ENCODE data around the gene VPS26C. TPM values are rescaled to one million over a fixed set of nuclear protein-coding genes. Genes with fewer than 3 reads are reported as not detected.
A peak's percentile ranks its signal among the peaks of the same experiment; 100 is the strongest.

The VPS26C gene
- total and polyA plus RNA-seq, 9 of the 15 experiments (the other 6 are each of a cell fraction or from before 2014, with no cell fraction given), result 32.8 to 48.7 (median 42.1) TPM

- peaks cover 21 to 25% of the 10 kb centered on the region in 2 experiments; a peak in 4 of 5 replicates for H3K4me1 ChIP-seq (replicated peaks in 1 of 2; ENCODE audit: control insufficient read depth in 2 of 2, insufficient read depth in 2 of 2, low read length in 2 of 2)
- peak overlapping the region in 1 of 2 experiments; percentile 32; a peak in 3 of 4 replicates for H3K9ac ChIP-seq (ENCODE audit: insufficient read depth in 1 of 2, low read depth in 2 of 2, low read length in 2 of 2)
- H3K4me2 ChIP-seq (ENCODE audit: insufficient read depth, low read length), result peak overlapping the region; percentile 69
- TF ChIP-seq PBX2 (CRISPR knock-in tag; IDR thresholded peaks at IDR 0.05; ENCODE audit: low read depth) (no peak), PBX2 (tag; conservative IDR thresholded peaks at IDR 0.05; ENCODE audit: low read depth) (peak; percentile 33; the same call in 1 of the 2 replicates), CTBP1 (IDR thresholded peaks at IDR 0.05; ENCODE audit: borderline replicate concordance) (0 out of 2 replicates have a peak, but pooled peaks have one; percentile 7), EGR1 (conservative IDR thresholded peaks at IDR 0.05) (peak; percentile 76), ZNF592 (IDR thresholded peaks at IDR 0.05) (peak; percentile 83), DPF2 (IDR thresholded peaks at IDR 0.05) (peak; percentile 38; the same call in 1 of the 2 replicates), VEZF1 (CRISPR knock-in tag; IDR thresholded peaks at IDR 0.05) (peak; percentile 31; the same call in 1 of the 2 replicates), SETDB1 (IDR thresholded peaks at IDR 0.05; ENCODE audit: low read length) (no peak), ZNF24 (IDR thresholded peaks at IDR 0.05) (no peak), RBBP5 (IDR thresholded peaks at IDR 0.05; ENCODE audit: borderline replicate concordance, insufficient read depth, low read length, poor library complexity, severe bottlenecking) (no peak), NR2C2 (CRISPR knock-in tag; IDR thresholded peaks at IDR 0.05) (no peak), NR2C2 (tag; IDR thresholded peaks at IDR 0.05) (no peak), MEIS2 (IDR thresholded peaks at IDR 0.05; ENCODE audit: partially characterized antibody) (peak; percentile 12), ARHGAP35 (IDR thresholded peaks at IDR 0.05; ENCODE audit: partially characterized antibody) (no peak), CHD4 (IDR thresholded peaks at IDR 0.05; ENCODE audit: insufficient read depth, insufficient replicate concordance, low read depth, low read length, poor library complexity, severe bottlenecking) (no peak)
- no peaks in the 10 kb centered on the region for H3K36me3 ChIP-seq (ENCODE audit: control insufficient read depth, insufficient read depth, low read length)
- ChIA-PET CTCF (ENCODE audit: low intra/inter-chr PET ratio) (no interaction called here), POLR2A (no interaction called here)
- ATAC-seq (no peak), FAIRE-seq (no peak), DNase-seq (ENCODE audit: extremely low read depth in 1 of 4, low spot score in 3 of 4) (peak in 1 of 4 experiments; percentile 59)
- H3K27me3 ChIP-seq (ENCODE audit: control insufficient read depth in 2 of 2, insufficient read depth in 2 of 2, low read length in 2 of 2), result no peaks in the 10 kb centered on the region
- no TSS peak for BruUV-seq (replicated peaks)
- no peak overlapping the region for H3K4me3 ChIP-seq
- H2AFZ ChIP-seq (ENCODE audit: low read depth, low read length), result peak overlapping the region; percentile 77
- in situ Hi-C loops (cut with MboI), result no loop called here
- WGBS (ENCODE audit: insufficient coverage, low coverage, missing lambda C conversion rate), result 29% methylated on average over 11 of the region's 11 CpGs
- H3K27ac ChIP-seq (ENCODE audit: extremely low read depth, low read depth, low read length), result peak overlapping the region; percentile 50; the same call in 2 of the 3 replicates
- no peaks in the 10 kb centered on the region for H3K9me1 ChIP-seq (ENCODE audit: control insufficient read depth, insufficient read depth, low read length)
- 0 out of 2 replicates have a peak, but pooled peaks cover 1% of the 10 kb centered on the region for H3K9me3 ChIP-seq (replicated peaks; ENCODE audit: control insufficient read depth, insufficient read depth, low read depth, low read length)
- intact Hi-C loops (cut with micrococcal nuclease), result loop anchor here (5.0 kb wide), 2 partner anchors 193 to 307 kb away; no protein-coding TSS in a partner anchor
- H4K20me1 ChIP-seq (replicated peaks; ENCODE audit: control insufficient read depth, insufficient read depth, low read length), result no peaks in the 10 kb centered on the region
- peaks cover 36% of the 10 kb centered on the region for H3K79me2 ChIP-seq (ENCODE audit: control insufficient read depth, insufficient read depth, low read length)
Measured at GRCh38 chr21:37269481-37269880, 2.3 kb upstream of the VPS26C start.

Data from K562 (cell line).